Neutrophil (primary cell): ENCODE measurements around the gene USP10.

ENCODE experiments used
- H3K27ac ChIP-seq: fragments of 200-600 bp; sonication (generic); 2 replicates; pipeline ENCODE4 v1.5.1; 2016; ENCODE audit warnings: mild to moderate bottlenecking, moderate library complexity
- H3K27me3 ChIP-seq: fragments of 200-600 bp; sonication (generic); 2 replicates; pipeline ENCODE4 v1.6.0; 2016; ENCODE audit warnings: mild to moderate bottlenecking
- H3K36me3 ChIP-seq: fragments of 200-600 bp; sonication (generic); 2 replicates; pipeline ENCODE4 v1.5.1; 2017
- H3K4me1 ChIP-seq, 2 experiments: fragments of 200-600 bp in 1 of 2; sonication (generic) in 1 of 2; 1 replicate in 1 of 2; 2 replicates in 1 of 2; pipeline versions ENCODE4 v1.5.1 to v1.6.1; 2013 to 2016; ENCODE audit warnings: low read depth in 1 of 2, low read length in 1 of 2, mild to moderate bottlenecking in 1 of 2, moderate library complexity in 1 of 2; ENCODE audit not compliant: control insufficient read depth in 1 of 2, insufficient read depth in 1 of 2
- H3K4me3 ChIP-seq, 2 experiments: fragments of 200-600 bp in 1 of 2; sonication (generic) in 1 of 2; 1 replicate in 1 of 2; 2 replicates in 1 of 2; pipeline ENCODE4 v1.5.1; 2013 to 2016; ENCODE audit warnings: low read depth in 1 of 2, low read length in 1 of 2, mild to moderate bottlenecking in 1 of 2, moderate library complexity in 1 of 2
- H3K9me3 ChIP-seq: fragments of 200-600 bp; sonication (generic); 2 replicates; pipeline ENCODE4 v1.5.1; 2016
- TF ChIP-seq, protein P1 (sequence below): fragments of 200-600 bp; sonication (generic); IDR thresholded peaks from 2 replicates; pipeline ENCODE4 v1.5.1; 2016; ENCODE audit warnings: antibody characterized with exemption

USP10 gene

DNA sequence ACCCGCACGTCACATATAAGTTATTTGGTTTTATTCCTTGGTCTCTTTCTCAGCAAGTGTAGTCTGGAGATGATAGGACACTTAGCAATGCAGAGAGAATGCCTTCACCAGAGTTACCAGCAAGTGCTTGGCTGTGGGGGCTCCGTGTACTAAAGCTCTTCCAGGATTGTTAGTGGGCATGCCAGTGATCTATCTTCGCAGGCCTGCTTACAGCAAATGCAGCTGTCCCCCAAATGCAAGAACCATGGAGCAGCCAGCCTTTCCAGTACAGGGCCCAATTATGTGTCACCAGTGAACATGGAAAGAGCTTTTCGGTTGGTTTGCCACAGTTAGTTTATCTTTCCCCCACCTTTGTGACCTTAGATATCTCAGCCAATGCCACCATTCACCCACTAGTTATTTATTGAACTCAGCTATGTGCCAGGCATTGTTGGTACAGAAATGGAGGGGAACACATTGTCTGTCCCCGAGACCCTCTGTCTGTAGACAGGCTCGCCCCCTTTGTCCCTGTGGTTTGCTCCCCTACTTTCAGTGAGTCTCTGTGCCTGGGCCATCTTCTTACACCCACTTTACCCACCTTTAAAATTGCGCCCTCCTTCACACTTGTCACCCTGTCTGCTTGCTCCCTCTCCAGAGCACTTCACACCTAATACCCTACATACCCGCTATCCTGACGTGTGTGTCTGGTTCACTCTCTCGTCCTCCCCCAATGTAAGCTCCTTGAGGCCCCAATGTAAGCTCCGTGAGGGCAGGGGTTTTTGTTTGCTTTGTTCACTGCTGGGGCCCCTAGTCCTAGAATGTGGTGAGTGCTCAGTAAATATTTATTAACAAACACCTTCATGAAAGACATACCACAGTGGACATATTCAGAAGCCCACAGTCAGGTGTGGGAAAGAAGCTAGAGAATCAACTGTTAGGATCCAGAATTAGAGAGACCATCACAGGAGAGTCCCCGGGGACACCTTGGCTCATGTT, 13.3 kb downstream of the USP10 start:
- H3K36me3 ChIP-seq = no peaks in the 10 kb centered on the region
- H3K4me3 ChIP-seq = no peak overlapping the region
- no peaks in the 10 kb centered on the region for H3K9me3 ChIP-seq
- H3K4me1 ChIP-seq = peaks cover 20 to 23% of the 10 kb centered on the region in 2 experiments
- H3K27me3 ChIP-seq = no peaks in the 10 kb centered on the region
- TF ChIP-seq, protein P1, sequence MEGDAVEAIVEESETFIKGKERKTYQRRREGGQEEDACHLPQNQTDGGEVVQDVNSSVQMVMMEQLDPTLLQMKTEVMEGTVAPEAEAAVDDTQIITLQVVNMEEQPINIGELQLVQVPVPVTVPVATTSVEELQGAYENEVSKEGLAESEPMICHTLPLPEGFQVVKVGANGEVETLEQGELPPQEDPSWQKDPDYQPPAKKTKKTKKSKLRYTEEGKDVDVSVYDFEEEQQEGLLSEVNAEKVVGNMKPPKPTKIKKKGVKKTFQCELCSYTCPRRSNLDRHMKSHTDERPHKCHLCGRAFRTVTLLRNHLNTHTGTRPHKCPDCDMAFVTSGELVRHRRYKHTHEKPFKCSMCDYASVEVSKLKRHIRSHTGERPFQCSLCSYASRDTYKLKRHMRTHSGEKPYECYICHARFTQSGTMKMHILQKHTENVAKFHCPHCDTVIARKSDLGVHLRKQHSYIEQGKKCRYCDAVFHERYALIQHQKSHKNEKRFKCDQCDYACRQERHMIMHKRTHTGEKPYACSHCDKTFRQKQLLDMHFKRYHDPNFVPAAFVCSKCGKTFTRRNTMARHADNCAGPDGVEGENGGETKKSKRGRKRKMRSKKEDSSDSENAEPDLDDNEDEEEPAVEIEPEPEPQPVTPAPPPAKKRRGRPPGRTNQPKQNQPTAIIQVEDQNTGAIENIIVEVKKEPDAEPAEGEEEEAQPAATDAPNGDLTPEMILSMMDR = no peak
- peak overlapping the region; percentile 37 for H3K27ac ChIP-seq

DNA sequence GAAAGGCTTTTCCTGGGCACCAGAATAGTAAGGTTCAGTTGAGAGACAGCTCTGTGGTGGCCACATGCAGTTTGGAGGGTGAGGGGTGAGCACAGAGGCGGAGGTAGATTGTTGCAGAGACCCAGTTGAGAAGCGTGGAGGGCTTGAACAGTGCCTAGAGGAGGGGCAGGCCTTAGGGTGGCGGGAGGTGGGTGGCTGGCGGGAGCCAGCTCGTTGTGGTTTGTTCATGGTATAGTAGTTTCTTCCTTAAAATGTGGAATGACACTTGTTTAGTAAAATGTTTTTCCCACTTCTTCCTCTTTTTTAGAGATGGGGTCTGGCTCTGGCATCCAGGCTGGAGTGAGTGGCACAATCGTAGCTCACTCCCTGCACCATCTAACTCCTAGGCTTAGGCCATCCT, 14.2 kb downstream of the USP10 start:
- Histone ChIP-seq H3K4me3 (no peak overlapping the region), H3K9me3 (no peaks in the 10 kb centered on the region), H3K4me1 (peaks cover 28 to 30% of the 10 kb centered on the region in 2 experiments), H3K27ac (peak overlapping the region; percentile 37), H3K36me3 (no peaks in the 10 kb centered on the region), H3K27me3 (no peaks in the 10 kb centered on the region)
- TF ChIP-seq, protein P1 = no peak

DNA sequence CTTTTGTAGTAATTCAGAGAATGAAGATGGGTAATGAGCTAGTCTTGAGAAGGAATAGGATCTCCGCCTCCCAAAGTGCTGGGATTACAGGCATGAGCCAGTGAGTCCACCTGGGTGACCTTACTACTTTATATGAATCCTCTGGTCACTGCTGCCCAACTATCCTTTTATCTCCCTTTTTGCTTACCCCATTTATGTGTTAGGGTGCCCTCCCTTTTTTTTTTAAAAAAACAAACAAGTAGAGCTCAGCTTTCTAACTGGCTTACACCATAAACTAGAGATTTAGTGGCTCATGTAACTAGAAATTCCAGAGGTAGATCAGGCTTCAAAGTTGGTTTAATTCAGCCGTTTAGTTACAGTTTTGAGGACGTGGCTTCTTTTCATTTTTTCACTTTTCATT, 15.6 kb downstream of the USP10 start:
- Histone ChIP-seq H3K4me3 (no peak overlapping the region), H3K36me3 (no peaks in the 10 kb centered on the region), H3K9me3 (no peaks in the 10 kb centered on the region), H3K27me3 (no peaks in the 10 kb centered on the region), H3K4me1 (peaks cover 36 to 37% of the 10 kb centered on the region in 2 experiments), H3K27ac (no peak overlapping the region)
- TF ChIP-seq, protein P1 = no peak

DNA sequence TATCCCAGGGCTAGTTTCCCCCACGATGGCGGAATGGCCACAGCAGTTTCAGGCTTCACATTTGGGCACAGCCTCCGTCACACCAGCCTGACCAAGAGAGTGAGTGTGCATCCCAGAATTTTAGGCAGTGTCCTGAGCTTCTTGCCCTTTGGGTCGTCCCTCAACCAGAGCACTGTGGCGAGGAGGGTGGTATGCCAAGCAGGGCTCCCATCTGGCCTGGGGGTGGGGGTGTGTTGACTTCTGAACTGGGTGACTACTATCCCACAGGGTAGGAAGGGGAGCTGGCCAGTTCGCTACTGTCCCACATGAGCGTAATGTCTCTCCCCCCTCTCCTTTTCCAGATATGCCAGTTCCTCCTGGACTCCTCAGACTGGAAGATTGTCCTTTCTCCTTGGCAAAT, 16.1 kb downstream of the USP10 start:
- Histone ChIP-seq H3K27ac (no peak overlapping the region), H3K36me3 (no peaks in the 10 kb centered on the region), H3K4me1 (peaks cover 36 to 37% of the 10 kb centered on the region in 2 experiments), H3K9me3 (no peaks in the 10 kb centered on the region), H3K4me3 (no peak overlapping the region), H3K27me3 (no peaks in the 10 kb centered on the region)
- TF ChIP-seq, protein P1 = no peak

DNA sequence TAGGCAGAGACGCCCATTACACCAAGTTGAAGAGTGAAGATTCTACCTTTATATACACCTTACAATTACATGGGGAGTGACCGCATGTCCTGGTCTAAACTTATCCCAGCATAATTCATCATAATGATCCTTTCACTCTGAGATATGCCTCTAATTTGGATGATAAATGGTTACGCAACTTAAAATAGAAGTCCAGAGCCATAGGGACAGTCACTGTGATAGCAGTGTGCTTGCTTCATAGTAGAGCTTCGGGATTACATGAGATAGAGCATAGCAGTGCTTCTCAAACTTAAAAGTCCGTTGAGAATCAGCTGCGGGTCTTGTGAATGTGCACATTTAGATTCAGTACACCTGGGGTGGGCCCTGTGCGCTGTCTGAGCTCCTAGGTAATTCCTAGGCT, 16.9 kb downstream of the USP10 start:
- Histone ChIP-seq H3K36me3 (no peaks in the 10 kb centered on the region), H3K9me3 (no peaks in the 10 kb centered on the region), H3K27ac (no peak overlapping the region), H3K27me3 (no peaks in the 10 kb centered on the region), H3K4me1 (peaks cover 36 to 37% of the 10 kb centered on the region in 2 experiments), H3K4me3 (no peak overlapping the region)
- TF ChIP-seq, protein P1 = no peak
